Type B pancreatic cell (in vitro differentiated cells): ENCODE results near the gene SESN3. TPM values are rescaled to one million over a fixed set of nuclear protein-coding genes. Genes with fewer than 3 reads are reported as not detected.
"Not testable (repeated sequence)": the region's sequence is repeated elsewhere in the genome, so short reads cannot be mapped to it uniquely, and the experiment has no call there.

Experiments
- DNase-seq: peaks from one replicate; pipeline ENCODE4 v3.0.0; 2021; ENCODE audit warnings: mixed read lengths; ENCODE audit not compliant: unreplicated experiment; ENCODE audit errors: extremely low spot score
- H3K27ac Mint-ChIP-seq: 2 replicates; pipeline ENCODE4 v1.8.0; 2021; ENCODE audit warnings: mild to moderate bottlenecking, mixed read lengths
- H3K27me3 Mint-ChIP-seq: 2 replicates; pipeline ENCODE4 v1.8.0; 2021; ENCODE audit warnings: mixed read lengths
- H3K36me3 Mint-ChIP-seq: 2 replicates; pipeline ENCODE4 v1.8.0; 2021; ENCODE audit warnings: mixed read lengths
- H3K4me1 Mint-ChIP-seq: one replicate; pipeline ENCODE4 v1.8.0; 2021; ENCODE audit warnings: mixed read lengths; ENCODE audit not compliant: unreplicated experiment
- H3K4me3 Mint-ChIP-seq: 2 replicates; pipeline ENCODE4 v1.8.0; 2021; ENCODE audit warnings: mild to moderate bottlenecking, mixed read lengths
- H3K9me3 Mint-ChIP-seq: 2 replicates; pipeline ENCODE4 v1.8.0; 2021; ENCODE audit warnings: mixed read lengths
- CTCF ChIP-seq: fragments of 200-600 bp; sonication (generic); conservative IDR thresholded peaks from 2 replicates; pipeline ENCODE4 v1.5.0; 2021; ENCODE audit warnings: antibody characterized with exemption, mild to moderate bottlenecking
- total RNA-seq: library from RNA; stranded (reverse); gene quantifications from 2 replicates; pipeline ENCODE4 v1.2.1, GENCODE V29; 2021; ENCODE audit warnings: low replicate concordance

SESN3 gene
- total RNA-seq, 1 donor from 2014 or later, result 107 TPM

GRCh38 chr11:95230810-95231126 is 234 bp downstream of the SESN3 start:
- no peaks in the 10 kb centered on the region for H3K27me3 Mint-ChIP-seq
- TF ChIP-seq CTCF, result no peak
- H3K27ac Mint-ChIP-seq, result no peak overlapping the region
- no peaks in the 10 kb centered on the region for H3K9me3 Mint-ChIP-seq
- peak overlapping the region; percentile 99 for H3K4me3 Mint-ChIP-seq
- DNase-seq, result peak; percentile 68
- peaks cover 12% of the 10 kb centered on the region for H3K4me1 Mint-ChIP-seq
- H3K36me3 Mint-ChIP-seq, result peaks cover 6% of the 10 kb centered on the region

GRCh38 chr11:95229993-95230809 is 801 bp downstream of the SESN3 start:
- Mint-ChIP-seq H3K4me3 (peak overlapping the region; percentile 99), H3K4me1 (peaks cover 9% of the 10 kb centered on the region), H3K27me3 (no peaks in the 10 kb centered on the region), H3K27ac (peak overlapping the region; percentile 57), H3K36me3 (peaks cover 11% of the 10 kb centered on the region), H3K9me3 (no peaks in the 10 kb centered on the region)
- no peak for DNase-seq
- no peak for TF ChIP-seq CTCF

- no peak for DNase-seq
Measured at GRCh38 chr11:95229199-95229992, 1.6 kb downstream of the SESN3 start.

GRCh38 chr11:95228081-95228749 is 2.8 kb downstream of the SESN3 start:
- Mint-ChIP-seq H3K27me3 (no peaks in the 10 kb centered on the region), H3K27ac (peak overlapping the region; percentile 8), H3K4me3 (peak overlapping the region; percentile 99), H3K36me3 (peaks cover 26% of the 10 kb centered on the region), H3K4me1 (peaks cover 12% of the 10 kb centered on the region), H3K9me3 (no peaks in the 10 kb centered on the region)
- TF ChIP-seq CTCF, result no peak
- DNase-seq, result no peak

More at GRCh38 chr11:95229199-95229992, 1.6 kb downstream of the SESN3 start:
- Mint-ChIP-seq H3K9me3 (no peaks in the 10 kb centered on the region), H3K27ac (peak overlapping the region; percentile 57), H3K4me3 (peak overlapping the region; percentile 99), H3K4me1 (peaks cover 9% of the 10 kb centered on the region), H3K27me3 (no peaks in the 10 kb centered on the region), H3K36me3 (peaks cover 18% of the 10 kb centered on the region)
- TF ChIP-seq CTCF, result no peak

- Mint-ChIP-seq H3K36me3 (peaks cover 29% of the 10 kb centered on the region), H3K4me1 (peaks cover 17% of the 10 kb centered on the region), H3K4me3 (peak overlapping the region; percentile 59)
- H3K27ac Mint-ChIP-seq, DNase-seq, H3K27me3 Mint-ChIP-seq, H3K9me3 Mint-ChIP-seq: not testable (repeated sequence)
Measured at GRCh38 chr11:95227060-95227459, 3.9 kb downstream of the SESN3 start.
